ENCODE measurements around the gene DNAH8.

DNAH8 gene

DNA sequence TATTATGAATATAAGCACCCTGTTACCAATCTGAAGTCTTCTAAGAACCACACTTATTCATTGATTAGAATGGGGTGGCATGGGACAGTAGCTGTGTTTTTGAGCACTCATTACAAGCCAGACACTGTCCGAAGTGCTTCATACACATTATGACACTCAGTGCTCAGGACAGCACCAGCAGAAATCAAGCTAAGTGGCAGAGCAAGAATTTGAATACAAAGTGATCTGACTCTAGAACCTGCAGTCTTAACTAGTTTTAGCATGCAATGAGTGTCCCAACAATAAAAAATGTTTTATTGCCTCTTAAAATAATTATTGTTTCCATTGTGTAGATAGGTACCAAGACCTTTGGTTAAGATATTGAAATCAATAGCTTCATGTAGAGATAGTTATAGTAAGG, 294.4 kb downstream of the DNAH8 start:
- DNase-seq (ENCODE audit: low read depth, low spot score), result no peak

DNA sequence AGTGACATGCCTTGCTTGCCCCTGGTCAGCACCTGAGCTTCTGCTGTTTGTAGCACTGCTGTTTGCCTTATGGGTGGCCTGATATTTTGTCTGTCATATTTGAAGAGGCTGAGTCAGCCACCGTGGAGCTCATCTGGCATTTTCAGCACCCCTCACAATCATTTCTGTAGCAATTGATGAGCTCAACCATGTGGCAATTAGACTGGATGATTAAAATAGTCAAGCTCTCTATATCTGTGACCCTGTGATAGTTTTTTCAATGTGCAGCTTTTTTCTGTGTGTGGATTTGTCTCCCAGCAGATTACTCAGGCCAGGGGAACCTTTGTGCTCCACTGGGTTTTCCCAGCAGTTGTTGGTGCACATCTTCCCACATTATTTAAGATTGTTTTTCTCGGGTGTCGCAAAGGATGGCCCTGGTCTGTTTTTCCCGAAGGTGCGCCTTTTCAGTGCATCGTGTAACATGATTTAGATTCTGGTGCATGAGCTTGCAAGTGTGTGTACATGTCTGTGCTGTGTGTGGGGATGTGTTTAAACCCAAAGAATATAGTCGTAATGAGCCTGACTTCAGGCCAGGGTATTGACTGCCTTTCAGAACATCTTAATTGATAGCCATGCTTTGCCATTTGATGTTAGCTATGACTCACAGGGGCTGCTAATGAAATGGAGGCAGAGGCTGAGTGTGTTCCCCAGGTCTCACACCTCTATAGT, 301.9 kb downstream of the DNAH8 start:
- DNase-seq (ENCODE audit: low read depth, low spot score), result no peak

DNA sequence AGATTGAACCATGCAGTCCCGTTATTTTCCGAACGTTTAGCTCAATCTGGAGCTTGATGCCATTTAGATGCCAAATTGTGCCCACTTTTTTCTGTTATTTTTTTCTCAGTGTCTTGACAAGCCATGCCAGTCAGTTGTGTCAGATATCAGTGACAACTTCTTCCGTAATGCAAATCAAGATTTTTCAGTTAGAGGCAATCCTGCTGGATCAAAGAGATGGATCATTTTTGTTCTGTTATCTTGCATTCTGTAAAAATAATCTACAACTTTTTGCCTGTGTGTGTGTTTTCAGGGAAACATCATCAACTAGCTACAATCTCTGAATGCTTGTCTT, 302.4 kb downstream of the DNAH8 start:
- DNase-seq (ENCODE audit: low read depth, low spot score), result no peak

DNA sequence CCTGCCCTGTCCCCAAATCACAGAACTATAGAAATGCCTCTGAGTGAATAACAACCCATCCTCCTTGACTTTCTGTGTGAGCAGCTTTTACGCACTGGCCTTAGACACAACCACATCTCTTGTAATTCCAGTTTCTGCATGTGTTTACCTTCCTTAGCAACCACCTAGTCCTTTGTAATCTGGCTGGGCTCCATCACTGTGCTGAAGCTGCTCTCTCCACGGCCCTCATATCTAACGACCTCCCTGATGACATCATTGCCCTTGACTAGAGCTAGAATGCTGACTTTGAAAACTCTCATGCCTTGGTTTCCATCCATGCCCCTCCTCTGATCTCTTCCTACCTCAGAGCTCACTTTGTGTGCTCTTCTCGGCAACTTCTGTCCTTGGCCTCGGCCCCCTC, 303.0 kb downstream of the DNAH8 start:
- no peak for DNase-seq (ENCODE audit: low read depth, low spot score)

DNA sequence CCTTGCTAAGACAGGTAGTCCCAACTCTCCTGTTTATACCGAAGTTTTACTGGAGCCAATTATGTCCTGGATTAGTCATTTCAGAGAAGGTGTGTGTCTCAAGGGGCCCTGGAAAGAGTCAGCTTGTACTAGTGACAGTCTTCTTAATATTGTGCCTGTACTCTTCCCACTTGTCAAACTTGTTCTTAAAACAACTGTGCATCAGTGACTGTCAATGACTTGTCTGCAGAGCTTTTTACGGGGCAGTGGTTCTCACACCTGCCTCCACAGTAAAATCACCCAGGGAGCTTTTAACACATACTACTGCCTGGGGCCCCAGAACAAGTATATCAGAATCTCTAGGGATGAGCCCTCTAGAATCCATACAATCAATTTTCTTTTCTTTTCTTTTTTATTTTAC, 305.0 kb downstream of the DNAH8 start:
- no peak for DNase-seq (ENCODE audit: low read depth, low spot score)

DNA sequence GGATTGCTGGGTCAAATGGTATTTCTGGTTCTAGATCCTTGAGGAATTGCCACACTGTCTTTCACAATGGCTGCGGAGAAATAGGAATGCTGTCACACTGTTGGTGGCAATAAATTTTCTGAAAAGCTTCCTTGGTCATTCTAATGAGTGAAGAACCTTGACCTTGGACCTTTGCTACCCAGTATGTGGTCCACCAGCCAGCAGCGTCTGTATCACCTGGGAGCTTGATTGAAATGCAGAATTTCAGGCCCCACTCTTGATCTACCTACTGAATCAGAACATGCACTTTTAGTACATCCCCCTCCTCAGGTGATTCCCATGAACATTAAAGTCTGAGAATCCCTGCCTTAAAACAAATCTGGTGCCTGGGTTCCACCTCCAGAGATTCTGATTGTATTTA, 305.9 kb downstream of the DNAH8 start:
- DNase-seq (ENCODE audit: low read depth, low spot score), result no peak

DNA sequence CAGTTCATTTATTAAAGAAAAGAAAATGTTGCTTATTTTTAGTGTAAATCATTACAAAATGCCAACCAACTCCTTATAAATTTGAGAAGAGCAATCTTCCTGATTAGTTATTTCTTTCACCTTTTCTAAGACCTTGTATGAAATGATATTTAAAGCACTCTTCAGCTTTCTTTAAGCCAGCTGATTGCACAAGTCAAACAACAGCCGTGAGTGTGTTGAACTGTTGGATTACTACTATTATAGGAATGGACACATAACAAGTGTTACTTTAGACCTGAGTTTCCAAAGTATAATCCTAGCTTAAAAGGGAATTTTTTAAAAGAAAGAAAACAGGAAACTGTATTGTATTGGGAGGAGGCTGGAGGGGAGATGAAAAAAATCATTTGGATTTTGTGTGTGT, 306.7 kb downstream of the DNAH8 start:
- no peak for DNase-seq (ENCODE audit: low read depth, low spot score)

DNA sequence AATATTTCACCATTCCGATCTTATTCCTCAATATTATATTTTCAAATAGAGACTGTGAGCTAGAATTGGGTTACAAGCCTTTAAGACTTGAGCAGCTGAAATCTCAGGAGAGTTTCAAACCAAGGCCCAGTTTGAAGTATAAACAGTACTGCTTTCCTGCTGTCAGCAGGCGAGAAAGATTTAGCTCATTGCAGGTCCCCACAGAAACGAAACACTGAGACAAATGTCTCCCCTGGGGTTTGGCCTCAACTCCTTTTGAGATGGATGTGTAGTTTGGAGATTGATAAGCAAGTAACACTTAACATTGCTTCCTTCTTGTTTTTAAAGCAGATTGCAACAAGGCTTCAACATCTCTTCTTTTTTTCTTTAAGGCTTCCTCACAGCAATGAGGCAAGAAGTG, 311.1 kb downstream of the DNAH8 start:
- no peak for DNase-seq (ENCODE audit: low read depth, low spot score)

DNA sequence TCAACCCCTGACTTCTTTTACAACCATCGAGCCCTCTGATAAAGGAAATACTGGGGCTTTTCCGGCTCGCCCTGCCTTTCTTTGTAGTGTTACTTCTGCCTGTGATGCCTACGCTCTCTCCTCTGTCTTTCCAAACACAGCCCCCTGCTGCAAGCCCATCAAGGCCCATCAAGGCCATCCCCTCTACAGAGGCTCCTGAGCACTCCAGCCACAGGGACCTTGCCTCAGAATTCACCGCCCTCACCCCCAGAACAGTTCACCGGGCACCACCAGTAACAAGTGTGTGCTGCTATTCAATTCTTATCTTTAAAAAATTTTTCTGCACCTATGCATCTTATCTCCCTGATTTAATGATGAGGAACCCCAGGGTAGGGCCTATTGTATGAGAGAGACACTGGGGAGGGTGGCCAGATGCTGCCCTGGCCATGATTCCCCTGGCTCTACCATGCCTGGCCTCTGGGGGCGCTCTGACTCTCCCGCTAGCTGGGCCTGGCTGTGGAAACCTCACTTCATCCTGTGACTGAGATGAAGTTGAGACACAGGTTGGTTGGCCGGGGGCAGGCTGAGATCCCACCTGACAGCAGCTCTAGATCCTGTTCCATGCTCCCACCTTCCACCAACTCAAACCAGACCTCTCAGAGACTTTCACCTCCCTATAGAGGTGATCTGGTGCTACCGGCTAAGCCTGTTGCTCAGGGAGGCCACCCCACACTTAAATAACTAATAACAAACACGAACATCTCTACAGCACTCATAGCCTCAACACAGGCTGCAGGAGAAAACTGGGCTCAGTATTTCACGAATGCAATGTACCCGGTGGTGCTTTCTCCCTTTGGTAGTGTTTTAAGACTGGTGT, 314.3 kb downstream of the DNAH8 start:
- DNase-seq (ENCODE audit: low read depth, low spot score), result no peak

DNA sequence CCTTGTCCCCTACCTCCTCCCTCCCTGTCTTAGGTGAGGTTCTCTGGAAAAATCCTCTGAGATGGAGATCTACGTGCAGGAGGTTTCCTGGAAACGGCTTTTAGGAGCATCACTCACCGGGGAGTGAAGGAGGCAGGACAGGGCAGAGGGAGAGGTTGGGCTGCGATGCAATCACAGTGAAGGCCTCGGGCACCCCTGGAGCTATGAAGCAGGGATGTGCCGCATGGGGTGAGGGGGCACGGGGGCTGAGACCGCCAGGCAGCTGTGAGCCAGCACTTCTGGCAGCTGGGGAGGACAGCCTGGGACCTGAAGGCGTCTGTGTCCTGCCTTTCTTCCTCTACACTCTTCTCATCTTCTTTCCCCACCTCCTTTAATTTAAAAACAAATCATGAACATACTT, 320.6 kb downstream of the DNAH8 start:
- DNase-seq (ENCODE audit: low read depth, low spot score), result no peak

DNA sequence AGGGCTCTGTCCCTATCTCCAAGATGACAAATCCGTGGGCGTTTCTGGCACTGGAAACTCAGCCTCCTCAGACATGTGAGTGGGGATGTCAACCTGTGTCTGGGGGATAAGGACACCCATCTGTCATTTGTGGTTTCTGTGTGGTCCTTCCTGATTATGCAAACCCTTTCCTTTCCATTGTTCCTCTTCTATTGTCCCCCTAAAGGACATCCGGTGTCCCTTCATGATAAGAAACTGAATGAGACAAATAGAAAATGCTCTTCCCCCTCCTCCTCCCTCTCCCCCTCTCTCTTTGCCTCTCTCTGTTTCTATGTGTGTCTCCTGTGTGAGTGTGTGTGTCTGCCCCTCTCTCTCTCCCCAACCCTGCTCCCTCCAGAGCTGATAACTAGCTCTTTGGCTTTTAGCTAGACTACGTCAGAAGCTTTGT, 322.0 kb downstream of the DNAH8 start:
- DNase-seq (ENCODE audit: low read depth, low spot score), result no peak

DNA sequence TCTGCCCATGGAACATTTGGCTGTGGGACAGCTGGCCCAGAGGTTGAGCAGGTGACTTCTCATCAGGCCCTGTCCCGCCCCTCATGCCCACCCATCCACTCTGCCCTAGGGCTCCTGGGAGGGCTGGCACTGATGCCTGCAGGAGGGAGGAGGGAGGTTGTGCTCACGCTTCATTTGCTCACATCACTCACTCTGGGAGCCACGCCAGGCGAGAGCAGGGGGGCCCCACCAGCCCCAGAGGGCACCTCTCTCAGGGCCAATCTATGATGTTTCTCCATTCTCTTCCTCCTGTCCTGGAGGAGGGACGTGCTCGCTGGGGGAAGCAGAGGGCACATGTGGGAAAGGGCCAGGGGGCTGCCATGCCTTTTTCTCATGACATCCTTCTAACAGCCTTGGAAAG, 322.6 kb downstream of the DNAH8 start:
- no peak for DNase-seq (ENCODE audit: low read depth, low spot score)

DNA sequence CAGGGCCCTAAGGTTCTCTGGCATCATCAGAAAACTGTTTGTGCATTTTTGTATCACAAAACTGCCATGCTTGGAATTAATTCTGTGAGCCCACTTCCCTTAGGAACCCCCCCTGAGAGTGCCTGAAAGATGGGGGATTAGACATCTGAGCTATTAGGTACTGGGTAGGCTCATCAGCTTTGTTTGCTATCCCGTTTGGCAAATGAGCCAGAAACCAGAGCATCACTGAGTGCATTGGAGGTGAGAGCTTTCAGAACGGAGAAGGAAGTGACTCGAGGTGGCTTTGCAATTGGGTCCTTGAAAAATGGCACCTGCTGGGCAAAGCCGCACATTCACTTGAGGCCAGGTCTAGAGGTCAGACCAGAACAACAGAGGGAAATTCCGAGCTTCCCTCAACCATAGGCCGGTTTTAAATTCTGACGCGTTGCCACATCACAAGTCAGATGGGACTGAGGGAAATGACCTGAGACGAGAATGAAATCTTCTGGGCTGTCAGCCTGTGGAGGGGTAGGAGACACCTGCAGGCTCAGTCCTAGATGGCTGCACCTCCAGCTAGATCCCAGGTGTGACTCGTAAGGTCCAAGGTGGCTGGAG, 325.1 kb downstream of the DNAH8 start:
- DNase-seq (ENCODE audit: low read depth, low spot score), result no peak

DNA sequence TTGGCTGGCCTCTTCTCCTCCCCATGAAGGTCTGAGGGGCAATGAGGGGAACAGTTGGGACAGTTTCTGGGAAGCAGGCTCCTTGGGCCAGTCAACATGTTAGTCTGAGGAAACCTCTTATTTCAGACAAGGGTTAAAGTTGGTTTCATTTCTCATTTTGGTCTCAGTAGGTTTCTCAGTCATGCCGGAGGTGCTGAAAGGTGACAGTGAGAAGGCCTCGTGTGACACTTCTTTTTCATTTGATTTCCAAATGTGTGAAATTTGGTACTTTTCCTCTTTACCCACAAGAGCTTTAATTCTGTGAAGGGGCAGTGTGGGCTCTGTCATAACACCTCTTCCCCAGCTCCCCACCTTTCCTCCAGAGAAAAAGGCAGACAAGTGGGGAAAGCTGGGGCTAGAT, 326.0 kb downstream of the DNAH8 start:
- DNase-seq (ENCODE audit: low read depth, low spot score), result no peak

DNA sequence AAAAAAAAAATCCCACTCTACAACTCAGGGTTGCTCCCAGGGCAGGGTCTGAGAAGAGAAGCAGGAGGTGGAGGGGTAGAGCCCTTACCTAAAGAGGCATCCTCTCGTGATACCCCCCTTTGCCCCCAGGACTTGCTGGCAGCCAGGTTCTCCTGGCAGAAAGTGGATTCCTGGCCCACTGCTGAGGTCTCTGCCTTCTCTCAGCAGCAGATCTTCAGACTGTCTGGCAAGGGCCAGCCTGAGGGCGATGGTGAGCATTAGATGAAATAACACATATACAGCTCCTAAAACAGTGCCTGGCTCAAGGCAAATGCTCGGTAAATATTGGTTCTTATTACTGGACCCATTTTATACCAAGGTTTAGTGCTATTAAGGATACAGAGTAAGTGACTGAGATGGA, 328.7 kb downstream of the DNAH8 start:
- DNase-seq (ENCODE audit: low read depth, low spot score), result no peak

DNA sequence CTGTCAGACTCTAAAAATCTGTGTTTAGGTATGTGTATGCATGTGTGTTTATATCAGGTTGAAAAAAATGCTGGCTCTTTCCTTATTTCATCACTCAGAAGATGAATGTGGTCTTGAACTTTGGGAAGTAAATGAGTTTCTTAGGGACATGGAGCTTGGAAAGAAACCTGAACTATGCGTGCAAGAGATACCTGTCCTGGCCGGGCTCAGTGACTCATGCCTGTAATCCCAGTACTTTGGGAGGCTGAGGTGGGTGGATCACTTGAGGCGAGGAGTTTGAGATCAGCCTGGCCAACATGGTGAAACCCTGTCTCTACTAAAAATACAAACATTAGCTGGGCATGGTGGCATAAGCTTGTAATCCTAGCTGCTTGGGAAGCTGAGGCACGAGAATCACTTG, 329.1 kb downstream of the DNAH8 start:
- no peak for DNase-seq (ENCODE audit: low read depth, low spot score)

DNA sequence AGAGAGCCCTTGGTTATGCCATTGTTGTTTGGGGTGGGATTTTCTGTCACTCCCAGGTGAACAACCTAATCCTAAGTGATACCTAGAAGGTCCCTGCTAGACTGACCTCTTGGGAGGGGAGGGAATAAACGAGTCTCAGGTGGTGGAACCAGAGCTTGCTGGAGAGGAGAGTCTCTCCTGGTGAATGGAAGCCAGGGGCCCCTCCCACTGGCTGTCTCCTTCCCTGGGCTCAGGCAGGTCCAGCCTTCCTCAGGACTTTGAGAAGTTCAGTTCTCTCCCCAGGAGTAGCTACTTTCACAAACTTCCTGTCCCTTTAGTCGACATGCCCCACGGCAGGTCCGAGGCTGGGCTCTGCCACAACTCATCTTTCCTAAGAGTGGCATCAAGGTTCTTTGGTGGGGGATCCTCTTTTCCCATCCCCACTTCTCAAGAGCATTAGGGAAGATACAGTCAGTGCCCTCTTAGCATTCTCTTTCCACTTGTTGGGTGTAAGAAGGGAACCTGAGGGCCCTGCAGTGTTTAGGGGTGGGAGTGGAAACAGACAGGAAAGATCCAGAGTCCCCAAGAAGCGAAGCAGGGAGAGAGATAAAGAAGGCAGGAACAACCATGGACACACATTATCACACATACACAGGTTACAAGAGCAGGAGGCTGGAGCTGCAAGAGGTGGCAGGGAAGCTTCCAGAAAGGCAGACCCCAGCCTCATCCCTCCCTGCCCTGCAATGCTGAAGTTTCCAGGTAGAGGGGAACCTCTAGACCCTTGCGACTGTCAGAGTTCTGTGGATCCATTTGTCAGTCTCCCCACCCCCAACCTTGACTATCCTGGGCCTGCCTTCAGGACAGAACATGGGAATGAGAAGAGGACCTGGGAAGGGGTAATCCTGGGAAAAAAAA, 332.6 kb downstream of the DNAH8 start:
- DNase-seq (ENCODE audit: low read depth, low spot score), result no peak

DNA sequence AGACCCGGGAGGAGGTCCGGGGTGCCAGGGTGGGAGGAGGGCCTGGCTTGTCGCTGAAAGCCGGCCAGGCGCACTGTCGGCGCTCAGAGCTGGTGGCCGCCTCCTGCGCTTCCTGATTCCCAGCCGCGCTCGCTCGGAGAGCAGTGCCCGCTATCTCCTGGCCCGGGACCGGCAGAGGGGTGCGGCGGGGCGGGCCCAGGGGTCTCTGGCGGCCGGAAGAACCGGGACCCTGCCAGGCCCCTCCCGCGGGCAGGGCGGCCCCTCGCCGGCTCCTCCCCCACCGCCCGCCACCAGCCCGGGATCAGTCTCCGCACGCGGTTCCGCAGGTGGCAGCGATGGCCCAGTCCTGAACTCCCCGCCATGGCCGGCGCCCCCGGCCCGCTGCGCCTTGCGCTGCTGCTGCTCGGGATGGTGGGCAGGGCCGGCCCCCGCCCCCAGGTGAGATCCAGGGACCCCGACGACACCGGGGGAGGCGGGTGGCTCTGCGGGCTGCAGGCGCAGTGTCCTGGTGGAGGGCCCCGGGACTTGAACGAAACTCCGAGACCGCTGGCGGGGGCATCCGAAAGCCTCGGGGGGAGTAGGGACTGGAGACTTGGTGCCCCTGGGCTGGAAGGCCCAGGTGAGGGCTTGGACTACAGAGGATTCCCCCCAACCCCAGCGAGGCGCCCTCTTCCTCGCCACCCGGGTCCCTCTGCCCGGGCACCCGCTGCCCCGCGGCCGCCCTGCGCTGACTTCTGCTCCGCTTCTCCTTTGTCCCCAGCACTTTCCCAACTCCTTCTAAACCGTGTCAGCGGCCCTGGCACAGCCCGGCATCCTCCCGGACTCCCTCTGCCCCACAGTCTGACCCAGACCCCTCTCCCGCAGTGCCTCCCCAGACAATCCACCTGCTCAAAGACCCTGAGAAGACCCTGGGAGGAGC, 333.6 kb downstream of the DNAH8 start, which contains the start of gene GLP1R:
TSS of gene GLP1R (plus strand) at position 301 of the 919 bp plus-strand sequence. CDS start at position 361, 60 bp downstream.
- no peak for DNase-seq (ENCODE audit: low read depth, low spot score)

DNA sequence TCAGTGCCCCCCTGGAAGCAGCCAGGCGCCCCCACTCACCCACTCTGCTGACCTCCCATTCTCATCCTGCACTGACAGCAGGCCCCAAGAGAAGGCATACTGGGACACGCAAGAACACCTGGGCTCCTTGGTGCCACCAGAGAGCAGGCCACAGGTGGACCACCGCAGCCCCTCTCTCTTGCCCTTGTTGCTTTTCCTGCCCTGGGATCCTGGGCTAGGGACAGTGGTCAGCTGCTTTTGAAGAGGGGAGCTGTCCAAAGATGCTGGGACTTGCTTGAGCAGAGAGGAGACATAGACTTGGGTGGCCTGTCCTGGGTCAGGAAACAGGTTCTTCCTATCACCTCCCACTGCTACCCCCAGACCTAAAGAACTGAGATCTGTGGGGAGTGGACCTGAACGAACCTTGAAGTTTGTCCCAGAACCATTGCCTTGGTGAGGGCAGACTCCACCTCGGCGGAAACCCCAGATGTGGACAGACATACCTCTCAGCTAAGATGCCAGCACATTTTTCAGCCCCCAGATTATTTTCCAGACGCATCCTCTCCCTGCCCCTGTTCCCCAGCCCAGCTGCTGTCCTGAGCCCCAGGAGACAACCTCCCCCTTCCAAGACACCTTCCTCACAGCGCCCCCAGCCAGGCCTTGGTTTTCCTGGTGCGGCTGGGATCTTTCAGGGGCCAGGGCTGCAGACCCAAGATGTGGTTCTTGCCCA, 334.6 kb downstream of the DNAH8 start:
- DNase-seq (ENCODE audit: low read depth, low spot score), result no peak
